Prostate gland (tissue), 1 donor: ENCODE data around the gene CIDEB.

Experiments used
- POLR2A ChIP-seq: fragments of 450-650 bp; IDR thresholded peaks from one replicate; pipeline ENCODE4 v1.6.1; 2016; ENCODE audit warnings: antibody characterized with exemption, mild to moderate bottlenecking
- POLR2AphosphoS5 ChIP-seq: sonication (generic); formaldehyde crosslinking; IDR thresholded peaks from one replicate; pipeline ENCODE4 v1.6.1; 2017; ENCODE audit warnings: antibody characterized with exemption

DNA sequence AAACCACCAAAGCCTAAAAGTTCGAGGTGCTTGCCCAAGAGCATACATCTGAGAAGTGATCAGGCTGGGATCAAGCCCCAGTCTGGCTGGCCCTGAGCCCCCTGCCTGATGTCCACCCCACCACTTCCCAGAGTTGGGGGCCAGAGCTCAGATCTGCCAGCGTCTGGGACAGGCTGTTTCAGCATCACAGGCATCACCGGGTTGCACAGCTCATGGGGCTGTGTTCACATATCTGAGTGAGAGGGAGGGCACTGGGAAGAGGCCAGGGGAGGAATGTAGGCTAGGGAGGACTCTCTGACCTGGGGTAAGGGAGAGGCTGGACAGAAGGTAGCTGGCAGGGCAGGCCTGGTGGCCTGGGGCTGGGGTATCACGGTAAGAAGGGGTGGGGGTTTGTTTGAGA lies 50.8 kb downstream of the CIDEB start:
- TF ChIP-seq POLR2A (no peak), POLR2AphosphoS5 (no peak)
